Stimulated activated CD8-positive, alpha-beta memory T cell treated with anti-CD3 and anti-CD28 coated beads, Interleukin-4, amount 100 ng/mL, for 24 hours (primary cell): ENCODE results near the gene ZNG1A.
"Not testable (repeated sequence)": the region's sequence is repeated elsewhere in the genome, so short reads cannot be mapped to it uniquely, and the experiment has no call there.

Source experiments
- DNase-seq: peaks from one replicate; pipeline ENCODE4 v3.0.0-alpha.2; 2020; ENCODE audit warnings: low read depth

The ZNG1A gene

GRCh38 chr9:98775-99174 is 80.1 kb downstream of the ZNG1A start:
- DNase-seq, result not testable (repeated sequence)

- DNase-seq, result not testable (repeated sequence)
These were observed 83.9 kb downstream of the ZNG1A start for GRCh38 chr9:94992-95391.

- DNase-seq, result not testable (repeated sequence)
These were observed 84.5 kb downstream of the ZNG1A start for GRCh38 chr9:94323-94722.

- not testable (repeated sequence) for DNase-seq
These were observed 84.9 kb downstream of the ZNG1A start for GRCh38 chr9:93909-94308.

- DNase-seq, result not testable (repeated sequence)
These were observed 88.0 kb downstream of the ZNG1A start for GRCh38 chr9:90851-91250.

- DNase-seq, result not testable (repeated sequence)
These were observed 90.3 kb downstream of the ZNG1A start for GRCh38 chr9:88396-89037.

GRCh38 chr9:87860-88259 is 91.0 kb downstream of the ZNG1A start:
- not testable (repeated sequence) for DNase-seq

- DNase-seq, result not testable (repeated sequence)
These were observed 91.8 kb downstream of the ZNG1A start for GRCh38 chr9:87105-87504.

GRCh38 chr9:86697-87096 is 92.2 kb downstream of the ZNG1A start:
- DNase-seq, result not testable (repeated sequence)

- not testable (repeated sequence) for DNase-seq
These were observed 95.7 kb downstream of the ZNG1A start for GRCh38 chr9:82932-83689.

- not testable (repeated sequence) for DNase-seq
These were observed 100.5 kb downstream of the ZNG1A start for GRCh38 chr9:78333-78732.

- DNase-seq, result not testable (repeated sequence)
These were observed 102.5 kb downstream of the ZNG1A start for GRCh38 chr9:76389-76788.

GRCh38 chr9:73900-74525 is 104.8 kb downstream of the ZNG1A start:
- DNase-seq, result not testable (repeated sequence)

GRCh38 chr9:73076-73899 is 105.6 kb downstream of the ZNG1A start:
- DNase-seq, result not testable (repeated sequence)
